A673 (cell line): ENCODE results near the gene PCNA. TPM values are rescaled to one million over a fixed set of nuclear protein-coding genes. Genes with fewer than 3 reads are reported as not detected.

Source experiments
- BruUV-seq: library from RNA; stranded (reverse); fragments of 400-500 nt; replicated peaks from 2 replicates; lab custom pipeline; 2021; lab: Mats Ljungman, UMichigan
- CTCF ChIA-PET: fragments of 300-600 bp; sonication (Branson Sonifier 250); formaldehyde crosslinking; loops from one replicate; lab custom pipeline; 2022; ENCODE audit warnings: antibody characterized with exemption; lab: Charles Lee
- POLR2A ChIA-PET: fragments of 300-600 bp; sonication (Branson Sonifier 250); formaldehyde crosslinking; loops from one replicate; lab custom pipeline; 2022; ENCODE audit warnings: antibody characterized with exemption; ENCODE audit not compliant: low non-redundant PET; lab: Charles Lee
- DNase-seq: peaks from one replicate; pipeline ENCODE4 v3.0.0-alpha.2; 2015; ENCODE audit warnings: low spot score
- H3K27ac ChIP-seq: fragments of 200-600 bp; sonication (generic); 2 replicates; pipeline ENCODE4 v1.5.1; 2016; ENCODE audit warnings: mixed run types, low read depth, mild to moderate bottlenecking, mixed read lengths, antibody characterized with exemption, low read length; ENCODE audit not compliant: poor library complexity, severe bottlenecking
- H3K27me3 ChIP-seq: fragments of 200-600 bp; sonication (generic); replicated peaks from 2 replicates; pipeline ENCODE4 v1.6.1; 2017; ENCODE audit warnings: mixed run types, low read depth, mild to moderate bottlenecking, mixed read lengths, antibody characterized with exemption, low read length; ENCODE audit not compliant: insufficient read depth, poor library complexity
- H3K36me3 ChIP-seq: fragments of 200-600 bp; sonication (generic); 2 replicates; pipeline ENCODE4 v1.6.1; 2016; ENCODE audit warnings: mixed run types, mild to moderate bottlenecking, mixed read lengths, antibody characterized with exemption, low read length; ENCODE audit not compliant: insufficient read depth, poor library complexity, severe bottlenecking
- H3K4me1 ChIP-seq: fragments of 200-600 bp; sonication (generic); 2 replicates; pipeline ENCODE4 v1.6.1; 2017; ENCODE audit warnings: mixed run types, mild to moderate bottlenecking, mixed read lengths, antibody characterized with exemption, low read length; ENCODE audit not compliant: insufficient read depth, poor library complexity, severe bottlenecking
- H3K4me3 ChIP-seq: fragments of 200-600 bp; sonication (generic); 2 replicates; pipeline ENCODE4 v1.5.1; 2016; ENCODE audit warnings: low read depth, mixed run types, mild to moderate bottlenecking, mixed read lengths, low read length; ENCODE audit not compliant: poor library complexity, severe bottlenecking
- H3K9me3 ChIP-seq: fragments of 200-600 bp; sonication (generic); 2 replicates; pipeline ENCODE4 v1.6.1; 2016; ENCODE audit warnings: mixed run types, low read depth, mild to moderate bottlenecking, mixed read lengths, antibody characterized with exemption, low read length; ENCODE audit not compliant: poor library complexity, severe bottlenecking
- CTCF ChIP-seq: fragments of 300-800, 200-600 bp; sonication (generic); conservative IDR thresholded peaks from 2 replicates; pipeline ENCODE4 v1.5.1; 2017; ENCODE audit warnings: low read depth, mild to moderate bottlenecking, antibody characterized with exemption, low read length, moderate library complexity, mixed read lengths
- EZH2 ChIP-seq: fragments of 200-600 bp; sonication (generic); IDR thresholded peaks from 2 replicates; pipeline ENCODE4 v1.6.1; 2017; ENCODE audit warnings: borderline replicate concordance, low read depth, mild to moderate bottlenecking, mixed read lengths, antibody characterized with exemption, low read length; ENCODE audit not compliant: poor library complexity, severe bottlenecking
- intact Hi-C: fragments of 100-400 bp; cut with micrococcal nuclease; formaldehyde crosslinking; loops from one replicate; pipeline ENCODE4 v1.10.0; 2022; ENCODE audit not compliant: unreplicated experiment
- total RNA-seq: library from RNA; stranded (reverse); gene quantifications from 2 replicates; pipeline ENCODE4 v1.2.3, GENCODE V29; 2021

Gene PCNA
- total RNA-seq, 1 experiment from 2014 or later: 397 TPM

GRCh38 chr20:5154543-5154925, 34.8 kb upstream of the PCNA start:
- Histone ChIP-seq H3K27ac (no peak overlapping the region), H3K4me3 (no peak overlapping the region), H3K36me3 (no peaks in the 10 kb centered on the region), H3K4me1 (peaks cover 19% of the 10 kb centered on the region), H3K27me3 (no peaks in the 10 kb centered on the region), H3K9me3 (no peaks in the 10 kb centered on the region)
- TF ChIP-seq CTCF (no peak), EZH2 (no peak)
- ChIA-PET CTCF (no interaction called here), POLR2A (no interaction called here)
- intact Hi-C loops: no loop called here
- no peak for DNase-seq
- no TSS peak for BruUV-seq

DNA sequence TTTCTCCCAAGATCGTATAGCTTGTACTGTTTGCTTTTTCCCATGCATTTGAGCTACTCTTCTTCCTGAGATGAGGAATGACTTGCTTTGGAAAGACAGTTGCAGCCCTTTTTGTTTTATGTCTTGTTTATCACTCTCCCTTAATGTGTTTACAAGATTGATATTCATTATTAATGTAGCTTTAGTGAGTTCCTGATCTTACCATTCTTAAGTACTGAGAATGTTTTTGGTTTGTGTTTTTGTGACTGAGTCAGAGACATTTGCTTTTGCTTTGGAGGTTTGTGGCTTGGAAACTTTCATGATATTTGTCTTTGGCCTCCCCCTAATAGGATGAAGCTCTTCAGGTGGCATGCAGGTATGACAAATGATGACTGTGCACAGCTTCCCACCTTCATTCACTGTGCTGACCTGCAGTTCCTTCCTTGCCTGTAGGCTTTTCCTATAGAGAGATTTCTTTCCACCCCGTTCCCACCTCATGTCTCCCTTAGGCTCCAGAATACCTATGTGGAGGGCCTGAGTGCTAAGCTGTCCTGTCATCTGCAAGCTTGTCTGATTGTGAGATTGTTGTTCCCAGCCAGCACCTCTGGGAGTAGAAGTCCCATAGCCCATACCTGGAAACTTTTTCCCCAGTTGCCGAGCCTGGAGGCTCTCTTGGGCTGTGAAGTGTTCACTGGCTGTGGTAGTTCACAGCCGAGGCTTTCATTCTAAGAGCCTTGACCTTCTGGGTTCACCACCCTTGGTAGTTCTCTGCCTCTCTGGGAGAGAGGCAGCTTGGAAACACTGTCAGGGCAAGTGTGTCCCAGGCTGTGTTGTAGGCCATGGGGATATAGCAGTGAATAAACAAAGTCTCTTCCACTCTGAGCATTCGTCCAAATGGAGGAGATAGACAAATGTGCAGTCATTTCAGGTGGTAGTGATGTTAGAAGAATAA, 34.1 kb upstream of the PCNA start:
- intact Hi-C loops: no loop called here
- no peak overlapping the region for H3K4me3 ChIP-seq
- H3K9me3 ChIP-seq: no peaks in the 10 kb centered on the region
- no peak for TF ChIP-seq CTCF
- BruUV-seq: no TSS peak
- CTCF ChIA-PET: no interaction called here
- H3K27me3 ChIP-seq: no peaks in the 10 kb centered on the region
- H3K27ac ChIP-seq: no peak overlapping the region
- no peaks in the 10 kb centered on the region for H3K36me3 ChIP-seq
- no peak for DNase-seq
- peaks cover 19% of the 10 kb centered on the region for H3K4me1 ChIP-seq
- POLR2A ChIA-PET: no interaction called here

DNA sequence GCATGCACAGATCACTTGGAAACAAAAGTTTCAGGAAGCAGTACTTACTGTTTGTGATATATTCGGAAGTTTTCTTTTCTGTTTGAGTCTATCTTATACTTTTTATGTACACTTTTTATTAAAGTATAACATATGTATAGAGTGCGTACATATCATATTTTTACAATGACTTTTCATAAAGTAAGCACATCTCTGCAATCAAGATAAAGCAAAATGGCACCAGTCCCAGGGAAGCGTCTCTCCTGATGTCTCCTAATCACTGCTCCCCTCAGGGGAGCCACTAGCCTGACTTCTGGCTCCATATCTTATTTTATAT, 33.4 kb upstream of the PCNA start:
- no TSS peak for BruUV-seq
- ChIA-PET POLR2A (no interaction called here), CTCF (no interaction called here)
- no peaks in the 10 kb centered on the region for H3K9me3 ChIP-seq
- H3K4me1 ChIP-seq: peaks cover 19% of the 10 kb centered on the region
- TF ChIP-seq EZH2 (no peak), CTCF (no peak)
- no peak overlapping the region for H3K27ac ChIP-seq
- no peak for DNase-seq
- no peaks in the 10 kb centered on the region for H3K36me3 ChIP-seq
- H3K27me3 ChIP-seq: no peaks in the 10 kb centered on the region
- intact Hi-C loops: no loop called here
- no peak overlapping the region for H3K4me3 ChIP-seq
